ENCODE data around the gene CD99. TPM values are rescaled to one million over a fixed set of nuclear protein-coding genes. Genes with fewer than 3 reads are reported as not detected.

The CD99 gene
- total RNA-seq, 1 donor from 2014 or later: 226 TPM

DNA sequence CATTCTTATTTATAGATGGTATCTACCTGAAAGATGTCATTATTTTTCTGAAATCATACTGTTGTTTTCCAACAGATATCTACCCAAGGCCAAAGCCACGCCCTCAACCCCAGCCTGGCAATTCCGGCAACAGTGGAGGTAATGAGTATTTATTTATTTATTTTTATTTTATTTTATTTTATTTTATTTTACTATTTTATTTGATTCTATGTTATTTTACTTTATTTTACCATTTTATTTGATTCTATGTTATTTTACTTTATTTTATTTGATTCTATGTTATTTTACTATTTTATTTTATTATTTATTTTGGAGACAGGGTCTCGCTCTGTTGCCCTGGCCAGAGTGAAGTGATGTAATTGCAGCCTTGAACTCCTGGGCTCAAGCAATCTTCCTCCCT is 98.5 kb downstream of the CD99 start:
- TF ChIP-seq, protein P1, sequence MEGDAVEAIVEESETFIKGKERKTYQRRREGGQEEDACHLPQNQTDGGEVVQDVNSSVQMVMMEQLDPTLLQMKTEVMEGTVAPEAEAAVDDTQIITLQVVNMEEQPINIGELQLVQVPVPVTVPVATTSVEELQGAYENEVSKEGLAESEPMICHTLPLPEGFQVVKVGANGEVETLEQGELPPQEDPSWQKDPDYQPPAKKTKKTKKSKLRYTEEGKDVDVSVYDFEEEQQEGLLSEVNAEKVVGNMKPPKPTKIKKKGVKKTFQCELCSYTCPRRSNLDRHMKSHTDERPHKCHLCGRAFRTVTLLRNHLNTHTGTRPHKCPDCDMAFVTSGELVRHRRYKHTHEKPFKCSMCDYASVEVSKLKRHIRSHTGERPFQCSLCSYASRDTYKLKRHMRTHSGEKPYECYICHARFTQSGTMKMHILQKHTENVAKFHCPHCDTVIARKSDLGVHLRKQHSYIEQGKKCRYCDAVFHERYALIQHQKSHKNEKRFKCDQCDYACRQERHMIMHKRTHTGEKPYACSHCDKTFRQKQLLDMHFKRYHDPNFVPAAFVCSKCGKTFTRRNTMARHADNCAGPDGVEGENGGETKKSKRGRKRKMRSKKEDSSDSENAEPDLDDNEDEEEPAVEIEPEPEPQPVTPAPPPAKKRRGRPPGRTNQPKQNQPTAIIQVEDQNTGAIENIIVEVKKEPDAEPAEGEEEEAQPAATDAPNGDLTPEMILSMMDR (conservative IDR thresholded peaks at IDR 0.05; ENCODE audit: low read depth, low read length): no peak
- DNase-seq (ENCODE audit: low read depth): no peak
- H3K4me3 ChIP-seq (ENCODE audit: low read depth, low read length): no peak overlapping the region

Other genes starting within 250 kb of the CD99 start
- gene DHRSX, start 190.3 kb upstream of the CD99 start, total RNA-seq: 20.5 and 22.8 TPM in 2 replicates
- gene ZBED1, start 190.3 kb upstream of the CD99 start, total RNA-seq: 36.7 and 39.2 TPM in 2 replicates
- not detected in 2 replicates for gene XG, start 60.7 kb downstream of the CD99 start, total RNA-seq
- 0.75 and 1.0 TPM in 2 replicates for gene GYG2, start 137.6 kb downstream of the CD99 start, total RNA-seq
- 6.7 and 10.7 TPM in 2 replicates for gene ARSD, start 238.0 kb downstream of the CD99 start, total RNA-seq

All from epithelial cell of proximal tubule (primary cell).